ENCODE results near the gene FANCE.

DNA sequence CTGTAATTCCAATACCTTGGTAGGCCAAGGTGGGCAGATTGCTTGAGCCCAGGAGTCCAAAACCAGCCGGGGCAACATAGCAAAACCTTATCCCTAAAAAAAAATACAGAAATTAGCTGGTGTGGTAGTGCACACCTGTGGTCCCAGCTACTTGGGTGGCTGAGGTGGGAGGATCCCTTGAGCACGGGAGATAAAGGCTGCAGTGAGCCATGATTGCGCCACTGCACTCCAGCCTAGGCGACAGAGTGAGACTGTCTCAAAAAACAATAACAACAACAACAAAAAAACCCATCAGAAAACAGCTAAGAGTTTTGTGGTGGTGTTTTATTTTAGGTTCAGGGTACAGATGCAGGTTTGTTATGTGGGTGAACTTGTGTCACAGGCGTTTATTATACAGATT, 42.9 kb upstream of the FANCE start:
- no peak for TF ChIP-seq POLR2AphosphoS5 (IDR thresholded peaks at IDR 0.05; ENCODE audit: low read depth, low read length)
- TF ChIP-seq EZH2 (IDR thresholded peaks at IDR 0.05), result no peak

Measured in HCT116 (cell line).